HG03060 (cell line): ENCODE measurements around the gene LSM12.
"Not testable (repeated sequence)": the region's sequence is repeated elsewhere in the genome, so short reads cannot be mapped to it uniquely, and the experiment has no call there.

ENCODE experiments used
- ATAC-seq: cut with Tn5 transposase; IDR thresholded peaks from one replicate; pipeline ENCODE4 v1.9.1; 2021; ENCODE audit warnings: low read depth, moderate number of reproducible peaks; ENCODE audit not compliant: unreplicated experiment

LSM12 gene

GRCh38 chr17:44066204-44066930, at the start of gene LSM12:
LSM12 (minus strand) TSS chr17:44066671; CDS start chr17:44066587, 84 bp downstream.
- no peak for ATAC-seq

GRCh38 chr17:44115585-44116415, 49.3 kb upstream of the LSM12 start:
- ATAC-seq: no peak

- ATAC-seq: no peak
Observed at GRCh38 chr17:44113868-44114840, 47.7 kb upstream of the LSM12 start.

- ATAC-seq: no peak
Observed at GRCh38 chr17:44113382-44113781, 46.9 kb upstream of the LSM12 start.

GRCh38 chr17:44112284-44113280, 46.1 kb upstream of the LSM12 start:
- no peak for ATAC-seq

GRCh38 chr17:44111777-44112176, 45.3 kb upstream of the LSM12 start:
- ATAC-seq: no peak

- no peak for ATAC-seq
Observed at GRCh38 chr17:44110823-44111633, 44.6 kb upstream of the LSM12 start.

GRCh38 chr17:44110011-44110686, 43.7 kb upstream of the LSM12 start:
- ATAC-seq: no peak

GRCh38 chr17:44109312-44109630, 42.8 kb upstream of the LSM12 start:
- ATAC-seq: no peak

- ATAC-seq: no peak
Observed at GRCh38 chr17:44108440-44109311, 42.2 kb upstream of the LSM12 start.

- no peak for ATAC-seq
Observed at GRCh38 chr17:44106801-44107200, 40.3 kb upstream of the LSM12 start.

- ATAC-seq: no peak
Observed at GRCh38 chr17:44105941-44106340, 39.5 kb upstream of the LSM12 start.

GRCh38 chr17:44105483-44105882, 39.0 kb upstream of the LSM12 start:
- no peak for ATAC-seq

GRCh38 chr17:44102849-44103622, 36.6 kb upstream of the LSM12 start:
- no peak for ATAC-seq

GRCh38 chr17:44101858-44102257, 35.4 kb upstream of the LSM12 start:
- not testable (repeated sequence) for ATAC-seq

GRCh38 chr17:44097110-44097958, 30.9 kb upstream of the LSM12 start:
- ATAC-seq: no peak
